SK-N-SH (cell line): ENCODE measurements around the gene CRACR2A.
A peak's percentile ranks its signal among the peaks of the same experiment; 100 is the strongest.

Source experiments
- CTCF ChIP-seq: fragments of 200-600 bp; sonication (generic); IDR thresholded peaks from 2 replicates; pipeline ENCODE4 v1.6.1; 2017; ENCODE audit warnings: antibody characterized with exemption, mild to moderate bottlenecking, moderate library complexity
- POLR2AphosphoS5 ChIP-seq: IDR thresholded peaks from 2 replicates; pipeline ENCODE4 v1.6.1; 2012; ENCODE audit warnings: low read depth, low read length
- SMC3 ChIP-seq: IDR thresholded peaks from 2 replicates; pipeline ENCODE4 v1.6.1; 2012; ENCODE audit warnings: low read depth, low read length, improper control_type of control experiment
- TAF1 ChIP-seq: IDR thresholded peaks from 2 replicates; pipeline ENCODE4 v1.6.1; 2012; ENCODE audit warnings: low read depth, mild to moderate bottlenecking, low read length, moderate library complexity, borderline replicate concordance
- TCF12 ChIP-seq: IDR thresholded peaks from 2 replicates; pipeline ENCODE4 v1.4.0; 2012
- ZBTB33 ChIP-seq: IDR thresholded peaks from 2 replicates; pipeline ENCODE4 v1.4.0; 2012; ENCODE audit warnings: low read depth, borderline replicate concordance

- TF ChIP-seq POLR2AphosphoS5 (no peak), CTCF (peak; percentile 33; the same call in 1 of the 2 replicates), TAF1 (no peak), SMC3 (no peak), TCF12 (no peak), ZBTB33 (no peak)
Observed at GRCh38 chr12:3752741-3753486, at the start of gene CRACR2A.
